ENCODE measurements around the gene C10orf90. TPM values are rescaled to one million over a fixed set of nuclear protein-coding genes. Genes with fewer than 3 reads are reported as not detected.

C10orf90 gene
- total and polyA plus RNA-seq, 2 experiments from 2014 or later = 0.20 TPM; not detected in 1

GRCh38 chr10:126684171-126684745 lies 13.8 kb upstream of the C10orf90 start:
- H3K27me3 ChIP-seq = no peaks in the 10 kb centered on the region
- H3K27ac ChIP-seq = no peak overlapping the region
- H3K4me3 ChIP-seq = no peak overlapping the region
- no peaks in the 10 kb centered on the region for H3K9me2 ChIP-seq (replicated peaks; ENCODE audit: insufficient read depth)
- TF ChIP-seq EZH2phosphoT487 (IDR thresholded peaks at IDR 0.05; ENCODE audit: low read depth, severe bottlenecking, unreplicated experiment) = no peak
- no peak for TF ChIP-seq EZH2 (IDR thresholded peaks at IDR 0.05; ENCODE audit: borderline replicate concordance)
- no peak for TF ChIP-seq CTCF (IDR thresholded peaks at IDR 0.05; ENCODE audit: poor library complexity)
- no peak overlapping the region for H3K4me2 ChIP-seq
- DNase-seq (ENCODE audit: low spot score) = no peak
- no peak overlapping the region for H2AFZ ChIP-seq
- no peaks in the 10 kb centered on the region for H3K4me1 ChIP-seq (ENCODE audit: insufficient read depth)
- no peaks in the 10 kb centered on the region for H4K20me1 ChIP-seq (ENCODE audit: insufficient read depth, poor library complexity, severe bottlenecking)
- H3K9me3 ChIP-seq (ENCODE audit: low read depth) = no peaks in the 10 kb centered on the region
- WGBS (ENCODE audit: low lambda C conversion rate, missing lambda C conversion rate) = 75% methylated on average over 3 of the region's 3 CpGs
- no peaks in the 10 kb centered on the region for H3K79me2 ChIP-seq
- no peaks in the 10 kb centered on the region for H3K36me3 ChIP-seq (replicated peaks; ENCODE audit: insufficient read depth, low read depth)

- Histone ChIP-seq H3K79me2 (no peaks in the 10 kb centered on the region), H3K9me2 (replicated peaks; ENCODE audit: insufficient read depth) (no peaks in the 10 kb centered on the region), H3K4me1 (ENCODE audit: insufficient read depth) (no peaks in the 10 kb centered on the region), H3K36me3 (replicated peaks; ENCODE audit: insufficient read depth, low read depth) (no peaks in the 10 kb centered on the region), H4K20me1 (ENCODE audit: insufficient read depth, poor library complexity, severe bottlenecking) (no peaks in the 10 kb centered on the region), H3K27me3 (no peaks in the 10 kb centered on the region), H2AFZ (no peak overlapping the region), H3K27ac (no peak overlapping the region), H3K9me3 (ENCODE audit: low read depth) (no peaks in the 10 kb centered on the region), H3K4me2 (no peak overlapping the region), H3K4me3 (no peak overlapping the region)
- TF ChIP-seq EZH2phosphoT487 (IDR thresholded peaks at IDR 0.05; ENCODE audit: low read depth, severe bottlenecking, unreplicated experiment) = no peak
- no peak for TF ChIP-seq CTCF (IDR thresholded peaks at IDR 0.05; ENCODE audit: poor library complexity)
- TF ChIP-seq EZH2 (IDR thresholded peaks at IDR 0.05; ENCODE audit: borderline replicate concordance) = no peak
- 86% methylated on average over 1 of the region's 1 CpG for WGBS (ENCODE audit: low lambda C conversion rate, missing lambda C conversion rate)
- no peak for DNase-seq (ENCODE audit: low spot score)
Observed at GRCh38 chr10:126683466-126683865, 13.0 kb upstream of the C10orf90 start.

GRCh38 chr10:126675656-126676438 lies 5.4 kb upstream of the C10orf90 start:
- H3K4me1 ChIP-seq (ENCODE audit: insufficient read depth) = no peaks in the 10 kb centered on the region
- no peak overlapping the region for H3K4me3 ChIP-seq
- 90% methylated on average over 7 of the region's 7 CpGs for WGBS (ENCODE audit: low lambda C conversion rate, missing lambda C conversion rate)
- DNase-seq (ENCODE audit: low spot score) = no peak
- no peak overlapping the region for H3K27ac ChIP-seq
- no peaks in the 10 kb centered on the region for H3K9me2 ChIP-seq (replicated peaks; ENCODE audit: insufficient read depth)
- H3K36me3 ChIP-seq (replicated peaks; ENCODE audit: insufficient read depth, low read depth) = no peaks in the 10 kb centered on the region
- H3K9me3 ChIP-seq (ENCODE audit: low read depth) = no peaks in the 10 kb centered on the region
- no peaks in the 10 kb centered on the region for H3K79me2 ChIP-seq
- no peak for TF ChIP-seq CTCF (IDR thresholded peaks at IDR 0.05; ENCODE audit: poor library complexity)
- H2AFZ ChIP-seq = no peak overlapping the region
- H3K27me3 ChIP-seq = no peaks in the 10 kb centered on the region
- H4K20me1 ChIP-seq (ENCODE audit: insufficient read depth, poor library complexity, severe bottlenecking) = no peaks in the 10 kb centered on the region
- no peak overlapping the region for H3K4me2 ChIP-seq

All from hepatocyte (in vitro differentiated cells).